Liver (tissue), 3 donors: ENCODE results near the gene ABHD14A.

Experiments used
- TF ChIP-seq, protein P1 (sequence below): fragments of 150-350 bp; IDR thresholded peaks from 2 replicates; pipeline ENCODE4 v1.5.1; 2017; ENCODE audit warnings: improper control_type of control experiment, low read depth, low read length; ENCODE audit not compliant: missing input control
- TF ChIP-seq, protein P2 (sequence below): IDR thresholded peaks from 2 replicates; pipeline ENCODE4 v1.6.1; 2016; ENCODE audit warnings: antibody characterized with exemption
- TF ChIP-seq, protein P3 (sequence below): IDR thresholded peaks from 2 replicates; pipeline ENCODE4 v1.6.1; 2016; ENCODE audit warnings: antibody characterized with exemption
- donor health status: healthy.
- donor health status: healthy.

DNA sequence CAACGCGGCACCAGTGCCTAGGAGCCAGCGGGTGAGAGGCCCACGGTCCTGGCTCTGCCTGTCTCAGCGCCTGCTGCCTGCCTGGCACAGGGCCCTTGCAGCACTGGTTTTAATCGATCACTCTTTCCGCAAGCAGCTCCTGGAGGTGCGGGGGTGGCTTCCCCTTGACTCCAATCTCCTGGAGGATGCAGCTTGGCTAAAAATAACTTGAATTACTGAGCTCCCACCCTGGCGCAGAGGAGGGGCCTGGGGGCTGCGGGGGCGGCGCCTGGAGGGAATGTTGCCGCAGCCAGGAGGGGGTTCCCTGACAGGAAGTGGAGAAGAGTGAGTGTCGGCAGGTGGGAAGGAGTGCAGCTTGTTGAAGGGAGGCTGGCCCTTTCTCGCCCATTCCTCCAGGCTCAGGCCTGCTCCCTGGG lies 30.7 kb downstream of the ABHD14A start:
- TF ChIP-seq, protein P1, sequence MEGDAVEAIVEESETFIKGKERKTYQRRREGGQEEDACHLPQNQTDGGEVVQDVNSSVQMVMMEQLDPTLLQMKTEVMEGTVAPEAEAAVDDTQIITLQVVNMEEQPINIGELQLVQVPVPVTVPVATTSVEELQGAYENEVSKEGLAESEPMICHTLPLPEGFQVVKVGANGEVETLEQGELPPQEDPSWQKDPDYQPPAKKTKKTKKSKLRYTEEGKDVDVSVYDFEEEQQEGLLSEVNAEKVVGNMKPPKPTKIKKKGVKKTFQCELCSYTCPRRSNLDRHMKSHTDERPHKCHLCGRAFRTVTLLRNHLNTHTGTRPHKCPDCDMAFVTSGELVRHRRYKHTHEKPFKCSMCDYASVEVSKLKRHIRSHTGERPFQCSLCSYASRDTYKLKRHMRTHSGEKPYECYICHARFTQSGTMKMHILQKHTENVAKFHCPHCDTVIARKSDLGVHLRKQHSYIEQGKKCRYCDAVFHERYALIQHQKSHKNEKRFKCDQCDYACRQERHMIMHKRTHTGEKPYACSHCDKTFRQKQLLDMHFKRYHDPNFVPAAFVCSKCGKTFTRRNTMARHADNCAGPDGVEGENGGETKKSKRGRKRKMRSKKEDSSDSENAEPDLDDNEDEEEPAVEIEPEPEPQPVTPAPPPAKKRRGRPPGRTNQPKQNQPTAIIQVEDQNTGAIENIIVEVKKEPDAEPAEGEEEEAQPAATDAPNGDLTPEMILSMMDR: no peak
- TF ChIP-seq, protein P2, sequence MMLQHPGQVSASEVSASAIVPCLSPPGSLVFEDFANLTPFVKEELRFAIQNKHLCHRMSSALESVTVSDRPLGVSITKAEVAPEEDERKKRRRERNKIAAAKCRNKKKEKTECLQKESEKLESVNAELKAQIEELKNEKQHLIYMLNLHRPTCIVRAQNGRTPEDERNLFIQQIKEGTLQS: no peak
- TF ChIP-seq, protein P3, sequence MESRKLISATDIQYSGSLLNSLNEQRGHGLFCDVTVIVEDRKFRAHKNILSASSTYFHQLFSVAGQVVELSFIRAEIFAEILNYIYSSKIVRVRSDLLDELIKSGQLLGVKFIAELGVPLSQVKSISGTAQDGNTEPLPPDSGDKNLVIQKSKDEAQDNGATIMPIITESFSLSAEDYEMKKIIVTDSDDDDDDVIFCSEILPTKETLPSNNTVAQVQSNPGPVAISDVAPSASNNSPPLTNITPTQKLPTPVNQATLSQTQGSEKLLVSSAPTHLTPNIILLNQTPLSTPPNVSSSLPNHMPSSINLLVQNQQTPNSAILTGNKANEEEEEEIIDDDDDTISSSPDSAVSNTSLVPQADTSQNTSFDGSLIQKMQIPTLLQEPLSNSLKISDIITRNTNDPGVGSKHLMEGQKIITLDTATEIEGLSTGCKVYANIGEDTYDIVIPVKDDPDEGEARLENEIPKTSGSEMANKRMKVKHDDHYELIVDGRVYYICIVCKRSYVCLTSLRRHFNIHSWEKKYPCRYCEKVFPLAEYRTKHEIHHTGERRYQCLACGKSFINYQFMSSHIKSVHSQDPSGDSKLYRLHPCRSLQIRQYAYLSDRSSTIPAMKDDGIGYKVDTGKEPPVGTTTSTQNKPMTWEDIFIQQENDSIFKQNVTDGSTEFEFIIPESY: no peak
